GM12872 (cell line): ENCODE measurements around the gene MPHOSPH9.

ENCODE experiments used
- CTCF ChIP-seq: IDR thresholded peaks from 3 replicates; pipeline ENCODE4 v1.5.1; 2011; ENCODE audit warnings: low read depth, mild to moderate bottlenecking, low read length, moderate library complexity; ENCODE audit not compliant: insufficient read depth

The MPHOSPH9 gene

GRCh38 chr12:123164710-123165261, 68.2 kb downstream of the MPHOSPH9 start:
- no peak for TF ChIP-seq CTCF

- TF ChIP-seq CTCF = no peak
Observed at GRCh38 chr12:123164222-123164621, 68.7 kb downstream of the MPHOSPH9 start.

- TF ChIP-seq CTCF = no peak
Observed at GRCh38 chr12:123163227-123163626, 69.7 kb downstream of the MPHOSPH9 start.

- no peak for TF ChIP-seq CTCF
Observed at GRCh38 chr12:123160801-123161487, 72.0 kb downstream of the MPHOSPH9 start.

- TF ChIP-seq CTCF = no peak
Observed at GRCh38 chr12:123153906-123154305, 79.0 kb downstream of the MPHOSPH9 start.

GRCh38 chr12:123152833-123153232, 80.1 kb downstream of the MPHOSPH9 start:
- no peak for TF ChIP-seq CTCF

- TF ChIP-seq CTCF = no peak
Observed at GRCh38 chr12:123151457-123152454, 81.2 kb downstream of the MPHOSPH9 start.
